Hematopoietic multipotent progenitor cell (in vitro differentiated cells): ENCODE measurements around the gene INTU. TPM values are rescaled to one million over a fixed set of nuclear protein-coding genes. Genes with fewer than 3 reads are reported as not detected.

Experiments used
- DNase-seq, 3 donors: peaks; one replicate each; pipeline ENCODE4 v3.0.0-alpha.2; 2011 to 2015; ENCODE audit warnings: low read depth in 2 of 3, low spot score in 2 of 3
- total RNA-seq: library from RNA; depleted of rRNA; stranded (reverse); fragments of >200 nt; gene quantifications from one replicate; pipeline ENCODE4 v1.2.3, GENCODE V29; 2012

Gene INTU
- total RNA-seq, 1 donor = 3.0 TPM

GRCh38 chr4:127734976-127735375 is 102.2 kb downstream of the INTU start:
- no peak for DNase-seq

- no peak for DNase-seq
Observed at GRCh38 chr4:127737295-127737694, 104.5 kb downstream of the INTU start.

- no peak for DNase-seq
Observed at GRCh38 chr4:127741247-127741646, 108.5 kb downstream of the INTU start.

GRCh38 chr4:127747883-127748282 is 115.1 kb downstream of the INTU start:
- no peak for DNase-seq

GRCh38 chr4:127748957-127749356 is 116.2 kb downstream of the INTU start:
- DNase-seq = no peak

GRCh38 chr4:127756906-127757305 is 124.1 kb downstream of the INTU start:
- no peak for DNase-seq

GRCh38 chr4:127759228-127759820 is 126.6 kb downstream of the INTU start:
- no peak for DNase-seq

GRCh38 chr4:127759893-127760292 is 127.1 kb downstream of the INTU start:
- DNase-seq = no peak

GRCh38 chr4:127771535-127772275 is 138.9 kb downstream of the INTU start:
- peak in 1 of 3 donors; percentile 24 for DNase-seq

GRCh38 chr4:127772769-127773671 is 140.3 kb downstream of the INTU start:
- DNase-seq = no peak

- no peak for DNase-seq
Observed at GRCh38 chr4:127775843-127776242, 143.1 kb downstream of the INTU start.

Other genes with a start within 250 kb of the INTU start
- not detected for gene SLC25A31, start 97.4 kb downstream of the INTU start, total RNA-seq
- gene HSPA4L, start 149.4 kb downstream of the INTU start, total RNA-seq = 1.1 TPM
- gene PLK4, start 247.9 kb downstream of the INTU start, total RNA-seq = 2.7 TPM